Fibroblast of the aortic adventitia (primary cell): ENCODE measurements around the gene PLEKHM2. TPM values are rescaled to one million over a fixed set of nuclear protein-coding genes. Genes with fewer than 3 reads are reported as not detected.
A peak's percentile ranks its signal among the peaks of the same experiment; 100 is the strongest.

ENCODE experiments used
- DNase-seq: peaks from one replicate; pipeline ENCODE4 v3.0.0-alpha.2; 2010; ENCODE audit warnings: low read depth
- H3K4me3 ChIP-seq: 2 replicates; pipeline ENCODE4 v1.5.1; 2011; ENCODE audit warnings: low read depth, mild to moderate bottlenecking, control low read depth, low read length, moderate library complexity
- CTCF ChIP-seq: IDR thresholded peaks from 2 replicates; pipeline ENCODE4 v1.5.1; 2011; ENCODE audit warnings: mild to moderate bottlenecking, low read length, control low read depth, inconsistent platforms; ENCODE audit not compliant: insufficient read depth
- total RNA-seq: library from RNA; depleted of rRNA; stranded (reverse); fragments of >200 nt; gene quantifications from 2 replicates; pipeline ENCODE4 v1.2.3, GENCODE V29; 2012; ENCODE audit warnings: low replicate concordance

PLEKHM2 gene
- total RNA-seq, 1 donor, result 76.5 TPM

- peak within 1 kb of the TSS; percentile 77 for H3K4me3 ChIP-seq
- no peak for DNase-seq
- no peak for TF ChIP-seq CTCF
Measured at GRCh38 chr1:15758343-15758931, 74.3 kb downstream of the PLEKHM2 start, which contains the start of gene FBLIM1. FBLIM1 (plus strand) TSS chr1:15758795; CDS start chr1:15764984, 6,189 bp downstream.

GRCh38 chr1:15758953-15759661 is 75.0 kb downstream of the PLEKHM2 start:
- DNase-seq, result no peak
- TF ChIP-seq CTCF, result no peak

GRCh38 chr1:15760520-15761211 is 76.5 kb downstream of the PLEKHM2 start:
- H3K4me3 ChIP-seq, result peak overlapping the region; percentile 57
- DNase-seq, result peak; percentile 81
- no peak for TF ChIP-seq CTCF

More at GRCh38 chr1:15758953-15759661, 75.0 kb downstream of the PLEKHM2 start:
- H3K4me3 ChIP-seq, result peak overlapping the region; percentile 77

- H3K4me3 ChIP-seq, result peak overlapping the region; percentile 57
- no peak for DNase-seq
- no peak for TF ChIP-seq CTCF
Measured at GRCh38 chr1:15761366-15762128, 77.4 kb downstream of the PLEKHM2 start.

GRCh38 chr1:15762546-15762945 is 78.4 kb downstream of the PLEKHM2 start:
- no peak for DNase-seq
- no peak for TF ChIP-seq CTCF
- no peak overlapping the region for H3K4me3 ChIP-seq

- H3K4me3 ChIP-seq, result no peak overlapping the region
- TF ChIP-seq CTCF, result no peak
- DNase-seq, result no peak
Measured at GRCh38 chr1:15764269-15764764, 80.2 kb downstream of the PLEKHM2 start.
